Kidney (tissue), 14 donors: ENCODE measurements around the gene MRC2. TPM values are rescaled to one million over a fixed set of nuclear protein-coding genes. Genes with fewer than 3 reads are reported as not detected.
A peak's percentile ranks its signal among the peaks of the same experiment; 100 is the strongest.

ENCODE experiments used
- DNase-seq, 5 donors: peaks; one replicate each; pipeline ENCODE4 v3.0.0-alpha.2; 2013 to 2020
- FAIRE-seq: peaks from 2 replicates; lab custom pipeline; 2012; peaks lifted over from hg19 to GRCh38; lab: Jason Lieb, UNC
- H3K27ac ChIP-seq, 2 donors: one replicate each; pipeline ENCODE4 v1.7.0; 2013; ENCODE audit warnings: low read depth in 2 of 2, low read length in 2 of 2, inconsistent platforms in 1 of 2
- H3K27me3 ChIP-seq: one replicate; pipeline ENCODE4 v1.7.1; 2013; ENCODE audit warnings: low read length, inconsistent platforms; ENCODE audit not compliant: control insufficient read depth, insufficient read depth
- H3K36me3 ChIP-seq, 3 donors: one replicate each; pipeline versions ENCODE4 v1.7.0 to v1.7.1; 2013; ENCODE audit warnings: low read length in 3 of 3, control low read depth in 1 of 3, inconsistent platforms in 1 of 3; ENCODE audit not compliant: insufficient read depth in 3 of 3, control insufficient read depth in 2 of 3
- H3K4me1 ChIP-seq, 3 donors: one replicate each; pipeline versions ENCODE4 v1.7.0 to v1.7.1; 2013; ENCODE audit warnings: low read length in 3 of 3, inconsistent platforms in 1 of 3, low read depth in 1 of 3; ENCODE audit not compliant: control insufficient read depth in 2 of 3, insufficient read depth in 2 of 3
- H3K4me3 ChIP-seq, 3 donors: one replicate each; pipeline versions ENCODE4 v1.7.0 to v1.8.1; 2013; ENCODE audit warnings: low read length in 3 of 3, control low read depth in 1 of 3, inconsistent platforms in 1 of 3
- H3K9ac ChIP-seq, 3 donors: one replicate each; pipeline versions ENCODE4 v1.7.0 to v1.7.1; 2013; ENCODE audit warnings: low read length in 3 of 3, control low read depth in 1 of 3, inconsistent platforms in 1 of 3
- H3K9me3 ChIP-seq, 3 donors: one replicate each; pipeline versions ENCODE4 v1.7.0 to v1.7.1; 2013; ENCODE audit warnings: low read length in 3 of 3, control low read depth in 1 of 3, inconsistent platforms in 1 of 3; ENCODE audit not compliant: control insufficient read depth in 2 of 3, insufficient read depth in 1 of 3
- intact Hi-C: fragments of 100-400 bp; cut with DNase I; formaldehyde crosslinking; loops from one replicate; pipeline ENCODE4 v1.11.1; 2022
- polyA plus RNA-seq: library from polyadenylated mRNA; stranded (reverse); fragments of 350-450 nt; fragmentation: Illumina TruSeq; extraction: RNeasy Lipid Tissue Mini Kit (QIAGEN cat#74804); gene quantifications from one replicate; pipeline ENCODE4 v1.2.3, GENCODE V29; 2014; ENCODE audit warnings: low read depth, low replicate concordance; ENCODE audit not compliant: insufficient read depth
- total RNA-seq: library from RNA; stranded (reverse); fragmentation: NEBNext Ultra II Directional; extraction: Animal tissue kit (Norgen Biotek cat#: 25700); gene quantifications from one replicate; pipeline ENCODE4 v1.2.1, GENCODE V29; 2021
- TF ChIP-seq, protein P1 (sequence below): IDR thresholded peaks from 3 replicates; pipeline ENCODE4 v1.5.1; 2012; ENCODE audit warnings: mild to moderate bottlenecking, moderate library complexity, borderline replicate concordance; ENCODE audit not compliant: insufficient read depth; ENCODE audit errors: extremely low read depth
- donor health status: control.
- donor health status: control.
- donor health status: control.
- donor health status: control.
- donor health status: control.
- donor health status: DM: yes; HTN: yes; CAD: no.
- donor health status: Normal renal cell carcinoma (clear cell type).

The MRC2 gene
- total and polyA plus RNA-seq, 2 donors from 2014 or later, result 18.0 to 23.7 TPM

DNA sequence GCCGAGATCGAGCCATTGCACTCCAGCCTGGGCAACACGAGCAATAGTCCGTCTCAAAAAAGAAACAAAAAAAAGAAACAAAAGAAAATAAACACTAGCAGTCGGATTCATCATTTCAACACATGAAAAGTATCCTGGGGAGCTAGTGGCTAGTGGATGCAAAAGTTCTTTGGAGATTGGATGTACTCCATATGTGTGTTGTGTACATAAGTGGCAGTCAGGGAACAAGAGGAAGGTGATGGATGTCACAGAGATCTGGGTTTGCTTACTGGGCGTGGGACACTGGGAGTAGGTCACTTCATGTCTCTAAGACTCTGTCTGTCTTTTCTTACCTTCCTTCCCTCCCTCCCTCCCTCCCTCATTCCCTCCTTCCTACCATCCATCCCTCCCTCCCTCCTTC lies 35.4 kb downstream of the MRC2 start:
- Histone ChIP-seq H3K9ac (no peak overlapping the region), H3K4me1 (no peaks in the 10 kb centered on the region), H3K36me3 (no peaks in the 10 kb centered on the region), H3K27me3 (no peaks in the 10 kb centered on the region), H3K27ac (no peak overlapping the region), H3K4me3 (no peak overlapping the region), H3K9me3 (peaks cover 0 to 5% (median 0%) of the 10 kb centered on the region in 3 donors)
- TF ChIP-seq, protein P1, sequence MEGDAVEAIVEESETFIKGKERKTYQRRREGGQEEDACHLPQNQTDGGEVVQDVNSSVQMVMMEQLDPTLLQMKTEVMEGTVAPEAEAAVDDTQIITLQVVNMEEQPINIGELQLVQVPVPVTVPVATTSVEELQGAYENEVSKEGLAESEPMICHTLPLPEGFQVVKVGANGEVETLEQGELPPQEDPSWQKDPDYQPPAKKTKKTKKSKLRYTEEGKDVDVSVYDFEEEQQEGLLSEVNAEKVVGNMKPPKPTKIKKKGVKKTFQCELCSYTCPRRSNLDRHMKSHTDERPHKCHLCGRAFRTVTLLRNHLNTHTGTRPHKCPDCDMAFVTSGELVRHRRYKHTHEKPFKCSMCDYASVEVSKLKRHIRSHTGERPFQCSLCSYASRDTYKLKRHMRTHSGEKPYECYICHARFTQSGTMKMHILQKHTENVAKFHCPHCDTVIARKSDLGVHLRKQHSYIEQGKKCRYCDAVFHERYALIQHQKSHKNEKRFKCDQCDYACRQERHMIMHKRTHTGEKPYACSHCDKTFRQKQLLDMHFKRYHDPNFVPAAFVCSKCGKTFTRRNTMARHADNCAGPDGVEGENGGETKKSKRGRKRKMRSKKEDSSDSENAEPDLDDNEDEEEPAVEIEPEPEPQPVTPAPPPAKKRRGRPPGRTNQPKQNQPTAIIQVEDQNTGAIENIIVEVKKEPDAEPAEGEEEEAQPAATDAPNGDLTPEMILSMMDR, result no peak
- FAIRE-seq (no peak), DNase-seq (no peak)
- intact Hi-C loops, result no loop called here

DNA sequence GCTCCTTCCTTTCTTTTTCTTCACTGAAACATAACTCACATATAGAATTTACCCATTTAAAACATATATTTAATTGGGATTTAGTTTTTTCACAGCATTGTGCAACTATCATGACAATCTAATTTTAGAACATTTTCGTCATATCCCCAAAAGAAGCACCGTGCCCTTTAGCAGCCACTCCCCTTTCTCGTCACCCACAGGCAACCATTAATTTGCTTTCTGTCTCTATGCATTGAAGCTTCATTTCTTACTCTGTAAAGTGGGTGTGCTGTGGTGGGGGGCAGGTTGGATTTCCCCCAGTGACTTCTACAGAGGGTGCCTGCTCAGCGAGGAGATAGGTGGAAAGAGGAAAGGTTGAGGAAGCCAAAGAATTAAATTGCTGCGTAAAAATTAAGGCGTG lies 35.8 kb downstream of the MRC2 start:
- FAIRE-seq (no peak), DNase-seq (no peak)
- Histone ChIP-seq H3K9me3 (peaks cover 0 to 5% (median 0%) of the 10 kb centered on the region in 3 donors), H3K27ac (no peak overlapping the region), H3K36me3 (no peaks in the 10 kb centered on the region), H3K27me3 (no peaks in the 10 kb centered on the region), H3K9ac (no peak overlapping the region), H3K4me1 (no peaks in the 10 kb centered on the region), H3K4me3 (no peak overlapping the region)
- TF ChIP-seq, protein P1, result no peak
- intact Hi-C loops, result no loop called here

DNA sequence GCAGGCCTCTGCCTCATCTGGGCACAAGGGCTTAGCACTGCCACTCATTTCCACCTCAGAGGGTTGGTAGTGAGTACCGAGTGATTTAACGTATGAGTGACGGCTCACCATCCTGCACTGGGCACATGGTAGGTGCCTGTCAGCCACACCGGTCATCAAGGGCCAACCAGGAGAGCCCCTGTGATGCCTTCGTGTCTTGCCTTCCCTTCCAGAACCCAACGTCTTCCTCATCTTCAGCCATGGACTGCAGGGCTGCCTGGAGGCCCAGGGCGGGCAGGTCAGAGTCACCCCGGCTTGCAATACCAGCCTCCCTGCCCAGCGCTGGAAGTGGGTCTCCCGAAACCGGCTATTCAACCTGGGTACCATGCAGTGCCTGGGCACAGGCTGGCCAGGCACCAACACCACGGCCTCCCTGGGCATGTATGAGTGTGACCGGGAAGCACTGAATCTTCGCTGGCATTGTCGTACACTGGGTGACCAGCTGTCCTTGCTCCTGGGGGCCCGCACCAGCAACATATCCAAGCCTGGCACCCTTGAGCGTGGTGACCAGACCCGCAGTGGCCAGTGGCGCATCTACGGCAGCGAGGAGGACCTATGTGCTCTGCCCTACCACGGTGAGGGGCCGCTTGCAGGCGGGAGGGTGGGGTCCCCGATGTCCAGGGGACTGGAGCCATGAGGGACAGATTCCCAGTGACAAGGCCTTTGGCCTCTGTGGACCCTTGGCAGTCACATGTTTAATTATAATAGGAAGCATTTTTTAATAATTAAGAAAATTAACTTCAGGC lies 37.1 kb downstream of the MRC2 start:
- intact Hi-C loops, result no loop called here
- Histone ChIP-seq H3K27me3 (no peaks in the 10 kb centered on the region), H3K27ac (no peak overlapping the region), H3K4me3 (no peak overlapping the region), H3K36me3 (no peaks in the 10 kb centered on the region), H3K4me1 (no peaks in the 10 kb centered on the region), H3K9ac (no peak overlapping the region), H3K9me3 (peaks cover 0 to 5% (median 0%) of the 10 kb centered on the region in 3 donors)
- DNase-seq, result peak in 1 of 5 donors; percentile 24
- TF ChIP-seq, protein P1, result no peak
- FAIRE-seq, result no peak
